Non-pigmented ciliary epithelial cell (primary cell): Measurements from ENCODE around the gene IL17A.

ENCODE experiments used
- DNase-seq: peaks from one replicate; pipeline ENCODE4 v3.0.0-alpha.2; 2010; ENCODE audit warnings: low read depth

IL17A gene

GRCh38 chr6:52186075-52186474 lies at the start of gene IL17A:
Gene IL17A (plus strand): TSS chr6:52186375. CDS start chr6:52186432, 57 bp downstream.
- no peak for DNase-seq

- no peak for DNase-seq
Observed at GRCh38 chr6:52136934-52137467, 49.2 kb upstream of the IL17A start.

- DNase-seq: no peak
Observed at GRCh38 chr6:52138284-52138683, 47.9 kb upstream of the IL17A start.

GRCh38 chr6:52139985-52140680 lies 46.0 kb upstream of the IL17A start:
- no peak for DNase-seq

DNA sequence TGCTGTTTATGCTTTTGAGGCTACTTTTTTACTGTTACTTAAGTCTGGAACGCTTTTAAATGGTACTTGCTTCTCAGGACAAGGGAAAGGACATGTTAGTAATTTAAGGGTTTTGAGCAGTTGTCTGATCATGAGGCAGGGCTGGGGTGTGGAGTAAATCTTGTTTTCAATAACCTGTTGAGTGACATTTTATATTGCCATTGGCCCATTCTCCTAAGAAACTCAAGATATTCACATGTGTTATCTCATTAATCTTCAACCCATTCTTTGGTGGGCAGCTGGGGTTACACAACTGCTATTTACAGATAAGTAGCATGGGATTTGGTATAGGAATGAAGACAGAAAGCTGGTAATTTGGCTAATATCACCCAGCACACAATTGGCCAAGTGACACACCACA lies 44.6 kb upstream of the IL17A start:
- no peak for DNase-seq

- no peak for DNase-seq
Observed at GRCh38 chr6:52142556-52142955, 43.6 kb upstream of the IL17A start.

- no peak for DNase-seq
Observed at GRCh38 chr6:52143551-52143950, 42.6 kb upstream of the IL17A start.

DNA sequence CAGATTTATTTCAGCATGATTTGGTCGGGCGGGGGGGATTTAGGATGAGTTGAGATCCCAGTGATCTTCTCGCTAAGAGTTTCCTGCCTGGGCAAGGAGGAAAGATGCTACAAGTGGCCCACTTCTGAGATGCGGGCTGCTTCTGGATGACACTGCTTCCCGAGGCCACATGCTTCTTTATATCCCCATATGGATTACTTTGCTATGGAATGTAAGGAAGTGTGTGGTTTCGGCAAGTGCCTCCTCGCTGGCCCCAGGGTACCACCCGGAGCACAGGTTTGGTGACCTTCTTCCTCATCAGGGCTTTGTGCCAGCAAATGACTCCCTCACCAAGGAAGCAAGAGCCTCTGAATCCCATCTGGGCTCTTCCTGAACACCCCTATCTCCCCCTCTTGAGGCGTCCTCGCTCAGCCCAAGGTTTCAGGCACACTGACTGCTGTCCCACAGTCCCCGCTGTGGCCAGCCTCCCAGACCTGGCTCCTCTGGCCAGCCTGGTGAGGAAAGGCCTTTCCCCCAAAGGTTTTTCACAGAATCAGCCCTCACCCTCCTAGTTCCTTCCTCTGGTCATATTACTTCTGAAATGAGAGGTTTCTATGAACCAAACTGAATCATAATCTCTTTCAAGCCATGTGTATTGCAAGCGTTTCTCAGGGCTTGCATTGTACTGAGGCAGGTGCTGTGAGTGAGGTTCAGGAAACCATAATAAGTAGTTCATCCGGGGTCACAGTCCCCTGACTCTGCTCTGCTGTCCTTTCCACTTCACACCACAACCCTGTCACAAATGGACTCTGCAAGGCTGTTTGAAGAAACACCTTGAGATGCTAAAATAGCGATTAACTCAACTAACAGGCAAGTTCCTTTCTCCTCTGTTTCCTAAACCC lies 41.7 kb upstream of the IL17A start:
- no peak for DNase-seq

DNA sequence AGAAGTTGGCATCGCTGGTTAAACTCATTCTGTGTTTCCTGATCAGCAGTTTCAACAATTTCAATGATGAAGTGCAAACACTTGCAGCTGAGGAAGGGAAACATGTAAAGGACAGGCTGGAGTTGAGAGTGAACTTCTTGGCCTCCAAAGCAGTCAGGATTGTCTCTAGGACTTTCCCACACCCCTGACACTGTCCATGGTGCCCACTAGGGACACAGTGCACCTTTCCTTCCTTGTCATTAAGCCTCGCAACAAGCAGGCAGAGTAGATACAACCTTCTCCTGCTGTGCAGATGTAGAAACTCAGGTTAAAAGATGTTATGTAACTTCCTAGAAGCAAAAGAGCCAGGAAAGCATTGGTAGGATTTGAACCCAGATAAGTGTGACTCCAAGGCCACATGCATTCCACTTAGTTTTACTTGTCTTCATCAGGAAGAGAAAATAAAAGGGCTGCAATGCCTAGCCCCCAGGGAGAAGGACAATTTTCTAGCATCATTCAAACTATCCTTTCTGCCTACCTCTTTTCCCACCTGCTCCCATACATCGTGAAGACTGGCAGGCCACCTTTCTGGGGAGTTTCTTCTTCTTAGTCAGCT lies 39.2 kb upstream of the IL17A start:
- DNase-seq: no peak

DNA sequence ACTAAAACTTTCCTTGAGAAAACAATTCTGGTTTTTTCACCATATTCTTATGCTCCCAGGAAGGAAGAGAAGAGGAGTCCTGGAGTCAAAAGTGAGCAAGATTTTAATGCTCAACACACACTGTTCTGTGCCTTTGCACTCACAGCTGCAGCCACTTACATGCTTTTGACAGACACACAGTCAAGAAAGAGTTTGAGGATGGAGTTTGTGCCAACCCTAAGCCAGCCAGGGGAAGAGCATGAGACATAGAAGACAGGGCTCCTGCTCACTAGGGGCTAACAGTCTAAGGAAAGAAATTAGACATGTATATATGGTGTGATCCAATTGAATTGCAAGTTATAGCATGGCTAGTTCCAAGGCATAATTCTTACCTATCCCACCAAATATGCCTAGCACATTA lies 37.1 kb upstream of the IL17A start:
- DNase-seq: no peak

DNA sequence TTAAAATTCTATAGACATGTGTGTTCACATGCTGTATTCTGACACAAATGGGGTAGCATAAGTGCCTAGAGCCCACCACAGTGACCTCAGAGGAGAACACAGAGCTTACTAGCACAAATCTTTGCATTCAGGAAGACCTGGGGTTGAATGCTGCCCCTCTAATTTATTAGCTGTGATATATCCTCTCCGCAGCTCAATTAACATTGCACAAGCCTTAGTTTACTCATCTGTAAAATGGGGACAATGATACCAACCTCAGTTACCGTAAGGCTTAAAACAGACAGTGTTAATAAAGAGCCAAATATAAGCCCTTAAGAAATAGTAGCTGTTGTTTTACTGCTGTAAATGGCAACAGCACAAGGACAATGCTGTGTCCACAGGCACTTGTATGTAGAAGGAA lies 36.2 kb upstream of the IL17A start:
- DNase-seq: no peak

DNA sequence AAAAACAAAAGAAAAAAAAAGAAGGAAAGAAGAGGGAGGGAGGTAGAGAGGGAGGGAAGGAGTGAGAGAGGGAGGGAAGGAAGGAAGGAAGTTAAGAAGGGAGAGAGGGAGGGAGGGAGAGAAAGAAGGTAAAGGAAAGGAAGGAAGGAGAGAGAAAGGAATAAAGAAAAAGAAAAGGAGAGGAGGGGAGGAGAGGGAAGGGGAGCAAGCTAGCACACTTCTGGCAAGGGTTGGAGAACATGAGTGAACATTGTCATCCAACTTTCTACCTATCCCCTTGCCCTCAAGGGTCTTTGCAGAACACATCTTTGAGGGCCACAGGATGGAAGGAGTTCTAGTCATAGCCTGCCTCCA lies 34.1 kb upstream of the IL17A start:
- no peak for DNase-seq

GRCh38 chr6:52152711-52153160 lies 33.4 kb upstream of the IL17A start:
- DNase-seq: no peak

- DNase-seq: no peak
Observed at GRCh38 chr6:52154381-52154780, 31.8 kb upstream of the IL17A start.

- no peak for DNase-seq
Observed at GRCh38 chr6:52155791-52156576, 30.2 kb upstream of the IL17A start.

DNA sequence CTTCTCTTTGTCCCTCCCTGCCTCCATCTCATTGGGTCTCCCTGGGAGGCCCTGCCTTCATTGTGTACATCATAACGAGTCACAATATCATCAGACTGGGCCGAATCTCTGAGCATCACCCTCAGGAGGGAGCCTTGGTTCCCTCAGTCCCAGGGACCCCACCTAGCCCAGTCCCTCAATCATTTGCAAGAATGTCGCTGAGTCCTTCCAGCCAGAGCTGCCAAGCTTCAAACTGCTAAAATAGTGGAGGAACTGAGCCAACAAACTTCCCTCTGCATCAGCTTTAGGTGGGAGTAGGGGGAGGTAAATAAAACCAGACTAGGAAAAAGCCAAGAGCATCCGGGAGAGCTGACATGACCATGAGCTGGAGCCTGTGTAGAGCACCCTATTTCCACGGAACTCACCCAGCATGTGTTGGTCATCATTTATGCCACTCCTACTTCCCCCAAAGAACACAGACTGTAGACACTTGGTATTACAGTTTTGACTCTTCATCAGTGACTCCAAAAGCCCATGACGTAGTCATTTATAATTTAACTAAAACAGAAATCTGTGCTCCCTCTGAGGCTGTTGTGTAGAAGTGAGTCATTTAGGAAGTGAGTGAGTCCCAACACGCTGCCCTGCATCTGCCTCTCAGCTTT lies 28.8 kb upstream of the IL17A start:
- DNase-seq: no peak

GRCh38 chr6:52160472-52161104 lies 25.6 kb upstream of the IL17A start:
- DNase-seq: no peak

DNA sequence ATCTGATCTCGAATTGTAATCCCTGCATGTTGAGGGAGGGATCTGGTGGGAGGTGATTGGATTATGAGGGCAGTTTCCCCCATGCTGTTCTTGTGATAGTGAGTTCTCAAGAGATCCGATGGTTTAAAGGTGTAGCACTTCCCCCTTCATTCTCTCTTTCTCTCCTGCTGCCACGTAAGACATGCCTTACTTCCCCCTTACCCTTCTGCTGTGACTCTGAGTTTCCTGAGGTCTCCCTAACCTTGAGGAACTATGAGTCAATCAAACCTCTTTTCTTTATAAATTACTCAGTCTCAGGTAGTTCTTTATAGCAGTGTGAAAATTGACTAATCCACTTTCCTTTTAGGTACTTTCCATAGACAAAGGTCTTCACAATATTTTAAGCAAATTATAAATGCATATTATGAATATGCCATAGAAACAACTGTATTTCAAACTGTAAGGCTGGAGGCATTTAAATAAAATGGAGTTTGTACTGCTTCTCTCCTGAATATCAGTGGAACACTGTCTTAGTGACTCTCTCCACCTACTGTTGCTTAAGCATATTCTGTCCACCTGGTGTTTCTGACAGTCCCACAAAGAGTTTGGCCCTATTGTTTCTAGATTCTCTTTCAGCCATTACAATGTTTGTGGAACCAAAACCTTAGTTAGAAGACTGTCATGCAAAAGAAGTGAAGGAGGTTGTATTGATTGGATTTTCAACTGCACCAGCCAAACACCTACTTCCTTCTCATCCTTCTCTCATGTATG lies 24.3 kb upstream of the IL17A start:
- DNase-seq: no peak

DNA sequence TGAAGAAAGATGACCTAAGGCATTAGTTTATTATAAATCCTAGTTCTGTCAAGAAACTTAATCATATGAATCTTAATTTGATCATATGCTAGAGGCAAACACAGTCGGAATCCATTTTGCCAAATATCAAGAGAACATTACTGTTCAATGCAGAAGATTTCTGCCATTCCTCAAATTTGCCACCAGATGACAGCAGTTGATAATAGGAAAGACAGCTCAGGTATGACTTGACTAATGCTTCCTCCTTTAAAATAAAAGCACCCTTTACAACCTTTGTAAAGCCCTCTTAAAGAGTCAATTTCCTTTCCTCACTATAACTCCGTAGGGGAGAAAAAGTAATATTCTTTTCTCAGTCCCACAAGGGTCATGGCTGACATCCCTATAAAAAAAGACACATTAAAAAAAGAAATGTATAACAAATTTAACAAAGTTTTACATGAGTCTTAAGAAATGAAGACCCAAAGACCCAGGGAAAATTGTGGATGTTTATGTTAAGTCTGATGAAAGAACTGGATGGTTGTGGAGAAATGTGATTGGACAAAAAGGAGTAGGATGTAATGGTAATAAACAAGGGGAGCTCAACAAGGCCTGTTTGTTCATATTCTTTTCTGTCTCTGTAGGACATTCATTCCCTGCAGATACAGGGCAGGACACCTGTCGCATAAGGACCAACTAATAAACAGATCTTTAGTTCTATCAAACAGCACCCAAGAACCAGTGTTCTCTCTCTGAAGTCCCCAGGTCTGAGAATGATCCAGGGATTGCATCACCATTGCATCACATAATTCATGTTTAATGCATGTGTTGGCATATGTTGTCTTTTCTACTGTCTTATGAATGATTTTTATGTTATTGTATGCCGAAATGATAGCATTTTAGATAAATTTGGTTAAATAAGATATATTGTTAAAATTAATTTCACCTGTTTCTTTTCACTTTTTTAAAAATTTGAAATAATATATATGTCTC lies 23.0 kb upstream of the IL17A start:
- no peak for DNase-seq
